ENCODE data around the gene MAP2K5. TPM values are rescaled to one million over a fixed set of nuclear protein-coding genes. Genes with fewer than 3 reads are reported as not detected.
A peak's percentile ranks its signal among the peaks of the same experiment; 100 is the strongest.
"Not testable (repeated sequence)": the region's sequence is repeated elsewhere in the genome, so short reads cannot be mapped to it uniquely, and the experiment has no call there.

MAP2K5 gene
- total RNA-seq, 1 experiment from 2014 or later, result 7.4 TPM

DNA sequence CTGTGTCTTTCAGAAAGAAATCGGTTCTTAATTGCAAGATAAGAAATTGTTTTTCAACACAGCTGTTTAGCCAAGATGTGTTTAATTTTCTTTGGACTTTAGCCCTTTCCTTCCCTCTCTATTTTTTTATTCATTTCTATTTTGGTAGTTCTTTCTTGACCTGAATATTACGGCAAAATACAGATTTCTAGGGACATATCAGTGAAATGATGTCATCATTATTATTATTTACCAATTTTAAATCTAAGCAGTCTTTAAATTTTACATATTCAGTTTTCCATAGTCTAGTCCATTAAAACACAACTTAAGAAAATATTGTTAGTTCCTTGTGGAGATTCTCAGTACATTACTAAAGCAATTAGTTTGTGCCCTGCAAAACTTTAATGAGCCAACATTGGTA is 104.3 kb downstream of the MAP2K5 start:
- no peak for DNase-seq (ENCODE audit: extremely low read depth, low read depth)

- no peak for DNase-seq (ENCODE audit: extremely low read depth, low read depth)
Observed at GRCh38 chr15:67652586-67652985, 110.1 kb downstream of the MAP2K5 start.

DNA sequence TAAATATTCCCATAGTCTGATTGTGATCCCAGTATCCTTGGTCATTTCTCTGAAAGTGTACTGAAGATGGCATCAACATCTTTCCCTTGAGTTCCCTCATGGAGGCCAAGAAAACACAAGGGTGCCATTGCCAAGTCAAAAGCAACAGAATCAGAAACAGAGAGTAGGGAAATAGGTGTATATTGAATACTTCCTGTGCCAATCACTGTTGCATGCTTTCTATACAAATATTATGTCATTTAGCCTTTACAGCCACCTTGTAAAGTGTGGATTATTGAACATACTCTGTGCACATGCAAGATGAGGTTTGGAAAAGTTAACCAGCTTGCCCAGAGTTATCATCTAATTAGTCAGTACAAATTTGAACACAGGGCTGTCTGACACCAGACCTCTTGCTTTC is 117.9 kb downstream of the MAP2K5 start:
- no peak for DNase-seq (ENCODE audit: extremely low read depth, low read depth)

DNA sequence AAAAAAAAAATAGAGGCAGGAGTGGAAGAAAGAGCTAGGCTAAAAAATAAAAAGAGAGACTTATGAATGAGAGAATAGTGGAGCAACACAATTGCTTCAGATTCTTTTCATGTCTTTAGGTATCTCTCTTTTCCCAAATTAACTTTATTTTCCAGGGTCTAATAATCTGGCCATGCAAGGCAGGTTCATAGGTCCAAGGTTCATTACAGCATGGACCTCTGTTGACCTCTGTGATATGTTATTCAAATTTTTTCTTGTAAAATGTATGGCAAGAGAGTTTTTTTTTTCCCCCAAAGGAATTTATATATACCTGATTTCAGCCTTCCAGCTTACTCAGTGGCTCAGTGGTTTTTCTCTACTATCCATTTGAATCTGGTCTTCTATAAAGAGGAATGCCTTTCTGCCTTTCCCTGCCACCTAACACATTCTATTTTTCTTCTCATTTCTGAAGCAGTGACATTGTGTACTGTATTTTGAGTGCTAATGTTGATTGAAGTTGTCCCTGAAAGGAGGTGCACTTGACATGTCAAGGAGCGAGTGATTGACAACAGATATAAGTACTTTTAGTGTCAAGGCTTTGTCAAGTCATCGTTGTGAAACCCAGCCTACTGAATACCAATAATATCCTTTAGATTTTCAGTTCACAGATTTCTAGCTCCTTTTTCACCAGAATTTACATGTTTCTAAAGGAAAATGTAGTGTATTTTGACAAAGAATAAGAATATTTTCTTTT is 118.5 kb downstream of the MAP2K5 start:
- no peak for DNase-seq (ENCODE audit: extremely low read depth, low read depth)

GRCh38 chr15:67670647-67671305 is 128.3 kb downstream of the MAP2K5 start:
- DNase-seq (ENCODE audit: extremely low read depth, low read depth), result no peak

GRCh38 chr15:67672834-67673233 is 130.3 kb downstream of the MAP2K5 start:
- DNase-seq (ENCODE audit: extremely low read depth, low read depth), result not testable (repeated sequence)

- no peak for DNase-seq (ENCODE audit: extremely low read depth, low read depth)
Observed at GRCh38 chr15:67674983-67675382, 132.5 kb downstream of the MAP2K5 start.

DNA sequence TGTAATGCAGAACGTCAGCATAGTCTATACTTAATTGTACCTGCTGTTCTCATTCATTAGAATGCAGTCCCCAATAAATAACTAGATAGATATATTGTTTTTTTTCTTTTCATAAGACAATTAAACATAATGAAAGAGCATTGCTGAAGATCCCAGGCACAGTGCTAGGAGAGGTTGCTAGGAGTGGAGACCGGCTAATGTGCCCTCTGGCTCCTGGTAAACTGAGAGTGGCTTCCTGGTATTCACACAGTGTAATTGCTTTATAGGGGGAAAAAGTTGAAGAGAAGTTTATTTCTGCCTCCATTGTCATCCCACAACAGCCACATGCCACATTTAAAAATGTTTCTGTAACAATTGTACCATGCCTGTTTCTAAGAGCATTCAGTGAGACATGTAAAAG is 135.6 kb downstream of the MAP2K5 start:
- DNase-seq (ENCODE audit: extremely low read depth, low read depth), result no peak

- DNase-seq (ENCODE audit: extremely low read depth, low read depth), result no peak
Observed at GRCh38 chr15:67678993-67679392, 136.5 kb downstream of the MAP2K5 start.

- DNase-seq (ENCODE audit: extremely low read depth, low read depth), result peak; percentile 44
Observed at GRCh38 chr15:67680641-67681040, 138.1 kb downstream of the MAP2K5 start.

- DNase-seq (ENCODE audit: extremely low read depth, low read depth), result peak; percentile 34
Observed at GRCh38 chr15:67685008-67685599, 142.6 kb downstream of the MAP2K5 start.

- no peak for DNase-seq (ENCODE audit: extremely low read depth, low read depth)
Observed at GRCh38 chr15:67685716-67686115, 143.2 kb downstream of the MAP2K5 start.

DNA sequence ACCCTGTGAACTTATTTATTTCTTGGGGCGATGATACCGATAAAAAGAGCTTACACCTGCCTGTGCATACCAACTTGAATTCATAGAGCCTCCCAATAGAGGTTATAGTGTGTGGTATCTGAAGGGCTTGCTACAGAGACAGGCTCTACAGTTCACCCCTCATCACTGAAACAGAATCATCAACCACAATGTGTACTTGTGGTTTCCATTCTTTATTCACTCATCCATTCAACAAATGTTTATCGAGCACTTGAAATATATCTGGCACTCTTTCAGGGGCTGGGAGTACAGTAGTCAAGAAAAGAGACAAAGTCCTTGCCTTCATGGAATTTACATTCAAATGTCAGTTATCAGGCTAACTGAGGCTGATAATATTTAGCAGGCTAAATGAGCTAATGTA is 148.4 kb downstream of the MAP2K5 start:
- no peak for DNase-seq (ENCODE audit: extremely low read depth, low read depth)

DNA sequence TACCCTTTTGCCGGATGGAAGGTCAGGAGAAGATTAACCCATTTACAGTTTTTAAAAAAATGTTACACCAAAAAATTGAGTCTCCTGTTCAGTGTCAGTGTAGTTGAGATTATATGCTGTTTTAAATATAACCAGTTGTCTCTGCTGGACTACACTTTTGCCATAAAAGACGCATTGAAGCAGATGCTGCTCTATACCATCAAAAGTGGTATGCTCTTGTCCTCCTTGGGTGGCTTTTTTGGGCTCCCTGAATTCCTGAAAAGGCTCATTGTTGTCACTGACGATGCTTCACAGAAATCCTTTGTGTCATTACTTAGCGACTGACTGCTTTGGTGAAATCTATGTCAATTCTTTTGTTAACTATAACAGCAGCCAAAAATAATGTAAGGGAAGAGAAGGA is 148.9 kb downstream of the MAP2K5 start:
- DNase-seq (ENCODE audit: extremely low read depth, low read depth), result no peak

- no peak for DNase-seq (ENCODE audit: extremely low read depth, low read depth)
Observed at GRCh38 chr15:67692573-67692972, 150.1 kb downstream of the MAP2K5 start.

GRCh38 chr15:67696087-67696486 is 153.6 kb downstream of the MAP2K5 start:
- no peak for DNase-seq (ENCODE audit: extremely low read depth, low read depth)

- DNase-seq (ENCODE audit: extremely low read depth, low read depth), result no peak
Observed at GRCh38 chr15:67700023-67700422, 157.5 kb downstream of the MAP2K5 start.

DNA sequence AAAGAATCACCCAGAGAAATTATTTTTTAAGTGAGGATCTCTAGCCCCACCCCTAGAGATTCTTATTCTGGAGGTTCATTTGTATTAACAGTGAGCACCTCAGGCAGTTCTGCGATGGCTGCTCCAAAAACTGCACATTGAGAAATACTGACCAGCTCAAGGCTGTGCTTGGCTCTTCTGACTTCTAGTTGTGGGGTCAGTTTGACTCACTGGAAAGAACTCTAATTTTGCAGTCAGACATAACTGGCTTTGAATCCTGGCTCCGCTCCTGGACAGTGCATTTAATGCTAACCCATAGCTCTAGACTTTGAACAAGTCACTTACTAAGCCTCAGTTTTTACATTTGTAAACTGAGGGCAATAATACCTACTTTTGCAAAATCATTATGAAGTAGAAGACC is 159.2 kb downstream of the MAP2K5 start:
- DNase-seq (ENCODE audit: extremely low read depth, low read depth), result no peak

GRCh38 chr15:67707520-67708283 is 165.2 kb downstream of the MAP2K5 start:
- no peak for DNase-seq (ENCODE audit: extremely low read depth, low read depth)

GRCh38 chr15:67708500-67708899 is 166.0 kb downstream of the MAP2K5 start:
- no peak for DNase-seq (ENCODE audit: extremely low read depth, low read depth)

DNA sequence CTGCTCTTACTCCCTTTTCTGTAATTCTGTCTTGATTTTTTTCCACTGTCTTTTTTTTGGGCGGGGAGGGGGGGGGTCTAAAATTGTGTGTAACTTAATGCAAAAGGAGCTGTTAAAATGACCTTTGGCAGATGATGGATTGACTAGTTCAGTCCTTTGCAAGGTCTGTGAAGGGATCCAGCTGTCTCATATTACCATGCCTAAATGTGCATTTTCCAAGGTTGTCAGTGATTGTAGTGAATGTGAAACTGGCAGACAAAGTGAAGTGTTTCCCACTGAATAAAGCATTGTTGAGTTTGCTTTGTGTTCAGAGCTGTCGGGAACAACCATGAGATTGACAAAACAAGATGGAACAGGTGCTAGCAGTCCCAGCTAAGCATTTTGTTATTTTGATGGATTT is 172.7 kb downstream of the MAP2K5 start:
- DNase-seq (ENCODE audit: extremely low read depth, low read depth), result no peak

Data from NCI-H460 (cell line).